GM19099 (cell line): ENCODE data around the gene CDC45.

Experiments
- POLR2A ChIP-seq: IDR thresholded peaks from 3 replicates; pipeline ENCODE4 v1.6.1; 2011; ENCODE audit warnings: low read depth; ENCODE audit not compliant: insufficient read length; ENCODE audit errors: extremely low read depth

The CDC45 gene

DNA sequence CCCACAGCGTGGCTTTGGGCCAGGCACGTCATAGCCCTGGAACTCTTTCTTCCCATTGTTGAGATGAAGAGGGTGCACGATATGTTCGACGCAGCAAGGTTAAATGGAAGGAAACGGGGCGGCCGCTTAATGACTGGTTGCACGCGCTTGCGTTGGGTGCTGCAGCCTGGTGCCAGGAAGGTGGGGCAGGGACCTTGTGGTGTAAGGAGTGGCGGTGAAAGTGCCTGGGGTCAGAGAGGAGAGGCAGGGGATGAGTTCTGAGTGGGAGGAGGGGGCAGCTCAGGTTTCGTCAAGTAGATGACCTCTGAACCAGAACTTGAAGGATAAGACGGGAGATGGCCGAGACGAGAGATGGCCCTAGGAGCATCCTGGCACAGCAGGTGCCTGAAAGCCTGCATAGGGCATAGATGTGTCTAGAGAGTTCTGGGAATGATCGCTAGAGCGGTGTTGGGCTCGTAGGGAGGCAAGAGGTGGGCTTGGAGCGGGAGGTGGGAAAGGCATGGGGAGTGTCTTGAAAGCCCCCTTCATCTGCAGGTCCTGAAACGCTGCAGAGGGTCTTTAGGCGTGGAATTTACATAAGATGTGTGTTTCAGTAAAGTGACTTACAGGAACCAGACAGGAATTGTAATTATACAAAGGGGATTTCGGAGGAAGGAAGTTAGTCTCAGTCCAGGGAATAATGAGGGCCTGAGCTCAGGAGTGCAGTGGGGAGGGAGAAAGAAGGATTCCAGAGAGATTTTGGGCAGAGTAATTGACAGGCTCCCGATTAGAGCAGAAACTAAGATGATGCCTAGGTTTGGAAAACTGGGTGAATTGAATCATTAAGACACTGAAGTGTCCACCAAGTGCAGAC, 87.7 kb downstream of the CDC45 start:
- TF ChIP-seq POLR2A, result no peak

DNA sequence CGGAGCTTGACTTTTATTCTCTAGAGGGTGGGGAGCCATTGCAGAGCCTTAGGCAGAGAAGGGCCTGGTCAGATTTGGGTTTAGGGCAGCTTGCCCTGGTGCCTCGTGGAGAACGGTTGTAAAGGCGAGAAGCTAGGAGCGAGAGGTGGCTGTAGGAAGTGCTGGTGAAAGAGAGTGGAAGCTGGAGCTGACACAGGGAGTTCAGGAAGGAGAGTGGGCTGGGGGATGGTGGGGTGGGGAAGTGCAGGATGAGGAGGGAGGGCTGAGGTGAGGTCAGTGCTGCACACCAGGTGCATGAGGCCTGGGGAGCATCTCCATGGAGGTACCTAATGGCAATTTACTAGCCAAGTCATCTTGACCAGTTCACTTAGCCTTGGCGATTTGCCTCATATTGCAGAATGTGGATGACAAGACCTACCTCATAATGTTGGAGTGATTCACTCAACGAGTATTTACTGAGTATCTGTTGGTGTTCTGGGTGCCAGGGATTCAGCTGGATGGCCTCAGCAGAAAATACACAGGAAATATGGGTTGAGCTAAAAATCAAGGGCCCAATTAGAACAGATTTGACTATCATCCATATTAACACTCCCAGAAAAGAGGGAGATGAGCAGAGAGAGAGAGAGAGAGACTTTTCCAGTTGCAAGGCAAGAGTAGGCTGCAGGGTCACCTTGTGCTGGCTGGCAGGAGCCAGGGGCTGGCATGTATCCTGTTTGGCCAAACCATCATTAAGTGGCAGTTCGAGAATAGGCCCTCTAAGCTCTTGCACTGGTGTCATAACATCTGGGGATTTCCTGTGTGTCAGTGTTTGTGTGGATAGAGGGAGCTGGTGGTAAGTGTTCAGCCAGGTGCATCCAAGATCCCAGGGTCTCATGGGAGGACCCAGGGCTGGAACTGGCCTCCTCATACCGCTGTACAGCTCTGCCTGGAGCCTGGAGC, 88.9 kb downstream of the CDC45 start:
- TF ChIP-seq POLR2A, result no peak

DNA sequence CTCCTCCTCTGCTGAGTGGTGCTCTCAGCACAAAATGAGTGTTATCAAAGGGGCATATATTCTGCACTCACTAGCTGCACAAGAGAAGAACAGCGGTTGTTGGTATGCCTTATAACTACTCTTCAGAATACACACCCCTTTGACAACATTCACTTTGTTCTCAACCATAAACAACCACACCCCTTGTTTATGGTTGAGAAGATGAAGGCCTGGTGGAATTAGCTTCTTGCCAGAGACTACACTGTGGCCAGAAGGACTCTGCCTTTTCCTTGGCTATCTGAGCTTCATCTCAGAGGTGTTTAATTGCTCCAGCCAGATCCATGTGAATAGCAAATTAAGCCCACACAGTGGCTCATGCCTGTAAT, 89.5 kb downstream of the CDC45 start:
- no peak for TF ChIP-seq POLR2A

DNA sequence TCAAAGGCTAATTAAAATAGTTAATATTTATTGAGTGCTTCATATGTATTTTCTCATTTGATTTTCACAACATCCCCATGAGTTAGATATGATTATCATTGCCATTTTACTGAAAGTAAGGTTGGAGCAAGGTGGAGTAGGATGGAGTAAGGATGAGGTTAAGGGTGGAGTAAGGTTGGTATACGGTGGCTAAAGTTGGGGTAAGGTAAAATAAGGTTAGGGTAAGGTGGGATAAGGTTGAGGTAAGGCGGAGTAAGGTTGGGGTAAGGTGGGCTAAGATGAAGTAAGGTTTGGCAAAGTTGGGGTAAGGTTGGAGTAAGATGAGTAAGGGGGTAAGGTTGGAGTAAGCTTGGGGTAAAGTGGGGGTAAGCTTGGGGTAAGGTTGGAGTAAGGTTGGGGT, 90.3 kb downstream of the CDC45 start:
- no peak for TF ChIP-seq POLR2A
